NCI-H1417 treated with DMSO at 0.1 percent for 48 hours (cell line): ENCODE data around the gene ARID5A.

ENCODE experiments used
- DNase-seq: peaks from one replicate; lab custom pipeline; 2025; lab: John Stamatoyannopoulos, UW

The ARID5A gene

DNA sequence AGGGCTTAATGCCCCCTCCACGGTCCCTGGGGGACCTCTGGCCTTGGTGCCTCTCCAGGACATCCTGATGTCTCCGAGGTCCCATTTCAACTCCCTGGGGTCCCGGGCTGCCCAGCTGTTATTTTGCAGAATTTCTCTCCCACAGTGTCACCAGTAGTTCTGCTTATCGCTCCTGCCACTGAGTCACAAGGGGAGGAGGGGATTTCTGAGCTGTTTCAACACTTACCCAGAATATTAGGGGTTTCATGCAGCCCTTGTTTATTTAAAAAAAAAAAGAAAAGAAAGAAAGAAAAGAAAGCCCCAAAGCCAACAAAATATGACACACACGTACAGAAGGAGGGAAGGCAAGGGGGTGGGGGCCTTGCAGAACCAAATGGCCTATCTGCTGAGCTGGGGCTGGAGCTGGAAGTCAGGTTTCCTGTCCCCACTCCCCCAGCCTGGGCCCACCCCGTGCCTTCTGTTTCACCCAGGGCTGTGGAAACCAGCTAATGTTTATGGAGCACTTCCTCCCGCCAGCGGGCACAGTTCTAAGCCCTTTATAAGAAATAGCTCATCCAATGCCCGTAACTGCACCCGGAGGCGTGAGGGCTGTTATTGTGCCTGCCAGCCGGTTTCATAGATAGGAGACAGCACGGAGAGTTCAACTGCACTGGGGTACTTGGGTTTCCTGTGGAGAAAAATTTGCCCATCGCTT, 8.4 kb upstream of the ARID5A start:
- no peak for DNase-seq

DNA sequence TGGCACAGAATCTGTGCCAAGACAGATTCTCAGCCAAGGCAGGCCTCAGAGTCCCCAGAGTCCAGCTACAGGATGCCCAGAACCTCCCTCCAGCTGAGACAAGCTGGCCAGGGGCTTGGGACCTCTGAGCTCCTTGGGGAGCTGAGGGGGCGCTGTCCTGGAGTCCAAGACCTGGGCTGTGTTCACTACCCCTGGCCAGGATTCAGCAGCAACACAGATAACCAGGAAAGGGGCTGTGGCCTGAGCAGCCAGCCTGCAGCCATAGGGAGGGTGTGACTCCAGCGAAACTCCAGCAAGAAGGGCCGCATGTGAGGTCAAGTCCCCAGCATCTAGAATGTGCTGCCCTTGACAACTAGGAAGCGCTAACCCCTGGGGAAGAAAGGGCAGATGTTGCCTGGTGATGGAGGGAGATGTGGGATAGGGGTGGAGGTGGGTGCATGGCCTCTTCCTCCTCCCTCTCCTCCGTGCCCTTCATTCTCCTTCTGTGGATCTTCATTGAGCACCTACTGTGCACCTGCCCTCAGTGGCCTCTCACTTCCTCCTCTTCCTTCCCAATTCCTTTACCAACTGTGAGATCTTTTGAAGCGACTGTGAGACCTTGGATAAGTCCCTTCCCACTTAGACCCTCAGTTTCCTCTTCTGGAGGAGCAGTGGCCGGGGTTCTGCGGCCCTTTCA, 7.7 kb upstream of the ARID5A start:
- DNase-seq, result no peak

DNA sequence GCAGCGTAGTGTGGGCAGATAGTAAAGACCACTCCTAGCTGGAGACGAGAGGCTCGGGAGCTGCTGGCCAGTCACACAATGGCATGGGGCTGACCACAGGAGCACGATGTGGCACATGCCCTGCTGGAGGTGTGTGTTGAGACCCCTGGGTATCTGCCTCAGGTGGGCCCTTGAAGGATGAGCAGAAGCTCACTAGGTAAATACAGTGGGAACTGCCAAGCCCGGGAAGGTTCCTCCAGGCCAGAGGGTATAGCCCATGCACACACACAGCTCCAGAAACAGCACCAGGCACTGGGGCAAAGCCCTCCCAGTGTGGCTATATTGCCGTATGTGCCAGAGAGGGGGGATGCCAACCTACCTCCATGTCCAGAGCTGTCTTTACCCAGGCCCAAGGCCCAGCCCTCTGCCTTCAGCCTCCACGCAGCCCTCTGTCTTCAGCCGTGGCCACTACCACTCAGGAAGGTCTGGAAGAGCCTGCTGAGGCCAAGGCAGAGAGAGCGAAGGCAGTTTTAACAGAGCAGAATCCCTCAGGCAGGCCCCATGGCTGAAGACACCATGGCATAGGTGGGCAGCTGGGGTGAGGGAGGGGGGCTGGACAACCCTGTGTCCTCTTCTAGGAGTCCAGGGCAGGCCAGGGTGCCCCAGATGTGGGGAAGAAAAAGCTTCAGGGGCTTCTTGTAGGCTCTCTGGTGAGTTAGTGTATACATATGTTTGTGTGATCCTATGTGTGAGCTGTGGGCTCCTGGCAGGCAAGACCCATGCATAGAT, 7.0 kb upstream of the ARID5A start:
- DNase-seq, result no peak

DNA sequence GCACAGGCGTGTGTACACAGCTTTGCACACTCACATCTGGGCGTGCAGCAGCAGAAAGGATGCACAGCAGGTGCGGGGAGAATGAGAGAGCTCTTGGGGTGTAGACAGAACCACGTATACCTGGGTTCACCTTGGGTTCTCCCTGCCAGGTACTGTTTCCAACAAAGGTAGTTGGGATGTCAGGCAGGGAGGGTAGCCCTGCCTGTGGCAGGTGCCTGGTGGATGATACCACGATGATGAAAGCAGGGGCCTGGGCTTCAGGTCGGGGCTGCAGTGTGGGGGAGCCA, 6.5 kb upstream of the ARID5A start:
- no peak for DNase-seq

DNA sequence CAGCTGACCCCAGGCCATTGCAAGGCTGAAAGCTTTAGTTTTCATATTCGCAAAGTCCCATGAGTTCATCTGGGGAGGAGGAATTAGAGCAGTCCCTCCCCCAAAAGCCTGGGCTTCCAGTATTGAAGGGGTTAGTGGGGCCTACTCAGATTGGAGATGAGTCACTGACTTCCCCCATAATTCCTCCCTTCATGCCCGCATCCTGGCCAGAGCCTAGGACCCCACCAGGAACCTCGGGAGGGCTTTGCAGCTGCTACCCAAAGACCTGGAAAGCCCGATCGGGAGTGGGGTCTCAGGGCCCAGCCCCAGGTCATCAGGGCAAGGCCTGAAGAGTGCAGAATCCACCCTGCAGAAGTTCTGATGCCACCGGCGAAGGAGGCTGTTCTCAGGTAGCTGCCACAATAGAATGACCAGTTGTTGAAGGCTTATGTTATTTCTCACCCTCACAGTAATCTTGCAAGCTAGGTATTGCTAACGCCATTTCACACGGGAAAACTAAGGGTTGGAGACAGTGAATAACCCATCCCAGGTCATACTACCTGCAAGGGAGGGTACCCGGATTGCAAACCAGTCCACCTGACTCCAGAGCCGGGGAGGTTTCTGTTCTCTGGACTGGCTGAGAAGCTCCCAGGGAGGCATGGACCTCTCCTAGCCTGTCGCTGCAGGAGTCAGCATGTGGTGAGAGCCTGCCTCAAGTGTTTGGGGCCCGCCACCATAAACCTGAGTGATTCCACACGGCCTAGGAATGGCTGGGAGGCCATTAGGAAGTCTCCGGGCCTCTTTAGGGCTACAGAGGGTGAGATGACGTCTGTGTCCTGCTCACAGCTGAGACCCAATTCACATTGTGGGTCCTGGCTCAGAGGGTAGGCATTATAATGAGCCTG, 5.8 kb upstream of the ARID5A start:
- DNase-seq, result no peak

DNA sequence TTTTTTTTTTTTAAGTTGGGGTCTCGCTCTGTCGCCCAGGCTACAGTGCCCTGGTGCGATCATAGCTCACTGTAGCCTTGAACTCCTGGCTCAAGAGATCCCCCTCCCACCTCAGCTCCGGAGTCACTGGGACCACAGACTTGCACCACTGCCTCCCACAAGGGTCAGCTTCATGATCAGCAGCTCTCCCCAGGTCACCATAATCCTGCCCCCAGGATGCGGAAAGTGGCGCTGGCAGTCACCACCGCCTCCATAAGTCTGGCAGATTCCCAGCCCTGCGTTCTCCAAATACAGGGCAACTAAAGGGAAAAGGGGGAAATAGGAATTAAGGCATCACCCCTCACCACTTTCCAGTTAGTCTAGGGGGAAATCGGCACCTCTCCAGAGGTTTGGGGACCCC, 5.2 kb upstream of the ARID5A start:
- no peak for DNase-seq

DNA sequence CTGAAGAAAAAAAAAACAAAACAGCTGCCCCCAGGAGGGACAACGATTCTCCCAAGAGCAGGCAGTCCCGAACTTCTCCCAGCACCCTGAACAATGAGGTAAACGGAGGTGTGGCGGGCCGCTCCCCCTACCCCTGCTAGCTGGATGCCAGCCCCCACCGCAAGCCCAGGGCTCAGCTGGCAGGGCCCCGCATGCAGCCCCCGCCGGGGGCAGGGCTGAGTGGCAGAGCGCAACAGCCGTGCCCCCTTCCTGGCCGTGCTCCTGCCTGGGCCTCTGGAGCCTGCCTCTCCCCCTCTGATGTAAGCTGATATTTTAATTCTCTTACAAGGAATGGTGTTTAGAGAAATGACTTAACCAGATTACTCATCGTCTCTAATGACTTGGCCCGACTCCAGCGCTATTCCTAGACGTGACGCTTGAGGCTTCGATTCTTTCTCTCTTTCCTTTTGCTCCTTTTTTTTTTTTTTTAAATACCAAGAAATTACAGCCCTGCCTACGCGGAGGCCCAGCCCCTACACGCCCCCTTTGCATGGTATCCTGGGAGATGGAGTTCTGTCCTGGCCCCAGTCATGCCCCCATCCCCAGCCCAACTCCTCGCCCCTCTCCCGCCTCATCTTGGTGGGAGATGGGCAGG, 4.6 kb upstream of the ARID5A start:
- peak; percentile 47 for DNase-seq

DNA sequence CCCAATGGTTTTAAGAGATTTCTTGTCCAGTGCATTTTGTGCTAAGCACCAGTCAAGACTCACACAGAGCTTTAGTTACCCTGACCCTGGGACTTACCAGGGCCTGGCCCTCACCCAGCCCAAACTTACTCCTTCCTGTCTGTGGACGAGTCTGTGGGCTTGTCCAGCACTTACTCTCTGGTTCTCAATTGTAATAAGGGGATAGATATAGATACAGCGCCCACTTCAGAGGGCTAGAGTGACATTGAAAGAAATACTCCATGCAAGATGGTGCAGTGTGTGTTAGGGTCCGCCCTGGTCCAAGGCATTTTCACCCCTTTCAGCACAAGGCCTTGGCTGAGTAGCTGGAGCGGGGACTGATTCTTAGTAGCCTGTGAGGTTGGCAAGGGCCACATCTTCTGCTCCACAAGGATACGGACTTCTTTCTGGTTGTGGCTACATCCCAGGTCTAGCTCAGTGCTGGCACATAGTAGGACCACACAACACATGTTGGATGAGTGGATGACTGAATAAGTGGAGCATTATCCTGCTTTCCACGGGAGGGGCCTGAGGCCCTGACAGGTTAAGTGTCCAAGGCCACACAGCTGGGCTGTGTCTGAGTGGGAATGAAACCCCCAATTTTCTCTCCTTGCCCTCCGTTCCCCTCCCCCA, 3.8 kb upstream of the ARID5A start:
- DNase-seq, result no peak

DNA sequence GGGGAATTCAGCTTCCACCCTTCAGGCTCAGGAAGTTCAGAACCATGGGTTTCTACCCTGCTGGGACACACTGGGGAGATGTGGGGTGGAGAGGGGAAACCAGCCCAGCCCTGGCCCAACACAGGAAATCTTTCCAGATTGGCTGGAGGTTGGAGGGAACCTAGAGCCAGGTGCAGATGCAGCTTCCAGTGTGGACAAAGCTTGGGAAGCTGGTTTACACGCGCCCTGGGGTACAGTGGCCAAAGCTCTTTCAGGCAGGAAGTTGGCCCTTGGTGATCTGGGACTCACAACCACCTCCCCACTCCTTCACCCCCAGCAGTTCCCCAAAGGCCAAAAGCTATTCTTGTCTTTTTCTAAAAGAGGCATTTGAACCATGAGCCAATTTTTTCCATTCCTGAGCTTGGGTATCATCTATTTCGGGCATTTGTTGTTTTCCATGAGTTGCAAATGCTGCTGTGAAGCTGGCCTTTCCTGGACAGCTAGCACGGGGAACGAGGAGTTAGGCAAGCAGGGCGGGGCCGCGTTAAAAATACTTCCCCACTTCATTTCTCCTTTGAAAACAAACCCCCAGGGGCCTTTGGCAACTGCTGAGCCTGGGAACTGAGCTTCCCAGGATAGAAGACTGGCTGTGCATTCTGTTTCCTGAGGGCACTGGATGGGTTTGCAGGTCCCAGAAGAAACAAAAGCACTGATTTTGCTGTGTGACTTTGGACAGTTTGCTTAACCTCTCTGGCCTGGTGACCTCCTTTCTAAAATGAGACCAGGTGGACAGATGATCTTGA, 3.1 kb upstream of the ARID5A start:
- no peak for DNase-seq

DNA sequence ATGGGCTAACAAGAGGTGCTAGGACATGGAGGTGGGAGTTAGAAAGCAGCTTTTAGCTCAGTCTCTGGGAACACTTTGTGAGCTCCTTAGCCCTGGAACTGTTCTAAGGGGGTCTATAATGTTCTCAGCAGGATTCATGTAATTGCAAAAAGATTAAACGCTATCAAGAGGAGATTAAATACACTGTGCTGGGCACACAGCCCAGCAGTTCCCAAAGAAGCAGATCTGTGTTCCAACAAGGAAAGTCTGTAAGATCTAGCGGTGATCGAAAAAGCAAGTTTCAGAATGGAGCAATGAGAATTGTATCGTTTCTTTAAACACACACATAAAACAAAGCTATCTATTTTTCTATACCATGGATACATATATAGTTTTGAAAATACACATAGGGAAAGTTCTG, 2.4 kb upstream of the ARID5A start:
- no peak for DNase-seq

DNA sequence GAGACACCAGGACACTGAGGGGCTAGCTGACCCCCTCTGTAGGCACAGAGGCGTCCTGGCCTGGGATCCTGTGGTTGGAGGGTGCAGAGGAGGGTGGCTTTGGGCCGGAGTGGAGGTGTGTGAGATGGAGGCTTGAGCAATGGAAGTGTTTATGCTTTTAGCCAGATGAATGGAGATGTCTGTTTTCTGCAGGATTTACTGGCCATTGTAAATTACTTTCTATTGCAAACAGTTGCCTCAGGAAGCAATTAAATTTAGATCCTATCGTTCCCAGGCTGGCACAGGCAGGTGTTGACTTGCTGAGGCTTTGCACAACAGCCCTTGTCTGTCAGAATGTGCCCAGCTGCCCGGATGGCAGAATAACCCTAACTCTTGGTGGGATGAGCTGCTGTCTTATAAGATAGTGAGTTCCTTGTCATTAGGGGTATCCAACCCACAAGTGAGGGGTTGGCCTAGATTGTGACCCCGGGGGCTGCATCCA, 1.8 kb upstream of the ARID5A start:
- DNase-seq, result peak; percentile 2

DNA sequence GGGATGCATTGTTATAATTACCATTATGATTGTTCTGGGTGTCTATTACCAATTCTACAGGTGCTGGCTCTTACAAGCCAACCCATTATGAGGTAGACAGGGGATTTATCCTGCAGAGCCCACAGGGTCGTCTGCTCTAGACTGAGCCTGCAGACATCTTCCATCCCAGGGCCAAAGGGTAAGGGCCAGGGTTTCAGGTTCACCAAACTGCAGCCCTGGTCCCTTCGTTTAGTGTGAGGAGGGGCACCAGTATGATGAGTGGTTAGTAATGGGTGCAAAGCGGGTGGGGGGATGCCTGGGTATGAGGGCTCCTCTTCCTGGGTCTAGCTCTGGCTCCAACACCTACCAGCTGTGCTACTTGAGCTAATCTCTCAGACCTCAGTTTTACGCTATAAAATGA, 1.2 kb upstream of the ARID5A start:
- DNase-seq, result no peak

DNA sequence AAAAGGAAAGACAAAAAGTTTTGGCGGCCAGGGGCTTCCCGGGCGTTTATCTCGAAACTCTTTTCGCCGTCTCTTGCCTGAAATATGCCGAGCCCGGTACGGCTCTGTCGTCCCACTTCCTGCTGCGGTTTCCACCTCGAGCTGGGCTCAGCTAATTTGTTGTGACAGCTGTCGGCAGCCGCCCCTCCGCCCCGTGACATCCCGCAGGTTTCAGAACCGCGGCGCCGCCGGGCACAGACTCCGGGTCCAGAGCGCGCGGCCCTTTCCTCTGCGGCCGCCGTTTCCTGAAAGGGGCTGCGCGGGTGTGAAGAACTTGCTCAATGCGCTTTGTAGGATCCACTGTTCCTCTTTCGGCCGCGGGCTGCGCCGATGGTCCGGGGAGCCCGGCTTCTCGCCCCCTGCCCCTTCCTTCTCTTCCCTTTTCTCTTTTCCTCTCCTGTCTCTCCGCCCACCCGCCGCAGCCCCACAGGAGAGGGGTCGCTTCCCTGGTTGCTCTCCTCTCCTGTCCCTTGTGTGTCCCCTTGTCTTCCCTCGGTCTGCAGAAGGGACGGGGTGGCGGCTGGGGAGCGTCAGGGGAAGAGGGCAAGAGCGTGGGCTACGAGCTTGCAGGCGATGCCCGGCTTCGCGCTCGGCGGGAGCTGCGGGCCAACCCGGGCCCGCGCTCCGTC, 648 bp downstream of the ARID5A start:
- no peak for DNase-seq

DNA sequence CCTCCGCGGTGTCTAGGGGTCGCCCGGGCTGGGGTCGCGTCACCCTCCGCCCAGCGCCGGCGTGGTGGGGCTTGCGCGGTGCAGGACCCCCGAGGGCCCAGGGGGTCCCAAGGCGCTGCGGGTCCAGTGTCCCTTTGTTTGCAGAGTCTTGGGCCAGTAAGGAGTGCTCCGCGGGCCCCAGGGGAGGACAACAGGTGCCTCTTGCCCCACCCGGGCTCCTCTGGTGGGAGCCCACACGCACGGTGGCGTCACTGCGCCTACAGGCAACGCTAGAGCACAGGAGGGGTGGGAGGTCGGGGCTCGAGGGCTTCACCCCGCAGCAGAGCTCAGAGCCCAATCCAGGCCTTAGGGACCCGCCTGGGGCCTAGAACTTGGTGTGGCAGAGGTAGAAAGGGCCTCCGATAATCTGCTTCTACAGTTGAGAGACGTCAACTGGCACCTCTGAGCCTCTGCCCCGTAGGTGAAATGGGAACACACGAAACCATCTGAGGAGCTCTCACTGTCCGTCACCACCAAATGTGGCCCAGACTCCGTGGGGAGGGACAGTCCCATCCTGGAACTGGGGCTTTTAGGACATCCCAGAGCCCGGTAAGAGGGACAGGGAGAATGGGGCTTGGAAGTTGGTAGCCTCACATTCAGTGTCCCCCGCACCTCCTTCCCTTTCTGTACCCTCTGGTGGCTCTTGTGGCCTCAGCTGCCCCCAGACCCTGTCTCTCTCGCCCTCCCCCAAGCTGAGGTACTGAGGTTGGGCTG, 1.4 kb downstream of the ARID5A start:
- DNase-seq, result no peak

DNA sequence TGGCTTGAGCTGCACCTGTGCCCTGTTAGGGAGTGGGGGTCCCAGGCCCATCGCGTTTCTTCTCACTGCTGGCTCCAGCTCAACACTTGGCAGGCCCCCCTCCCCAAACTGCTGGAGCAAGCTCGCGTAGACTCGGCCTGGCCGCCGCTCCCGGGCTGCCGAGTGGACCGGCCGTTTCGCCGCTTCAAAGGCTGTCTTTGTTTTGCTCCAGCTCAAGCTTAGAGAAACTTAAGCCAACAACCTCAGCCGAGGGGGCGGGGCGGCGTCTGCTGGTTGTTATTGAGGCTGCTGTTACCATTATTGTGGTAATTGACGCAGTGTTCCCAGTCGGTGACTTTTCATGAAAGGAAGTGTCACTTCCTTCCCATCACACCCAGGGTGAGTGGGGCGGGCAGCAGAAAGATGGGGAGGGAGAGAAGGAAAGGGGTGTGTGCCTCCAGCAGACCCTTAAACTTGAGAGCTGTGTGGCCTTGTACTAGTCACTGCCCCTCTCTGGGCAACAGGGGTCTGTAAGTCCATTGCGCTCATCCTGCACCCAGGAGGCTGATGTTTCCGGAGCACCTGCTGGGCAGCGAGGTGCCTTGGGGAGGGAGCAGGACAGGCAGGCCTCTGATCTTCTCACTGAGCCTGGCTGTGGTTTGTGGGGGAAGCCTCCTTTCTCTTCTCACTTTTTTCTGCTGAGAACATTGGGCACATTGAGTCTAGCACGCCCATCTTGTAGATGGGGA, 2.1 kb downstream of the ARID5A start:
- no peak for DNase-seq

DNA sequence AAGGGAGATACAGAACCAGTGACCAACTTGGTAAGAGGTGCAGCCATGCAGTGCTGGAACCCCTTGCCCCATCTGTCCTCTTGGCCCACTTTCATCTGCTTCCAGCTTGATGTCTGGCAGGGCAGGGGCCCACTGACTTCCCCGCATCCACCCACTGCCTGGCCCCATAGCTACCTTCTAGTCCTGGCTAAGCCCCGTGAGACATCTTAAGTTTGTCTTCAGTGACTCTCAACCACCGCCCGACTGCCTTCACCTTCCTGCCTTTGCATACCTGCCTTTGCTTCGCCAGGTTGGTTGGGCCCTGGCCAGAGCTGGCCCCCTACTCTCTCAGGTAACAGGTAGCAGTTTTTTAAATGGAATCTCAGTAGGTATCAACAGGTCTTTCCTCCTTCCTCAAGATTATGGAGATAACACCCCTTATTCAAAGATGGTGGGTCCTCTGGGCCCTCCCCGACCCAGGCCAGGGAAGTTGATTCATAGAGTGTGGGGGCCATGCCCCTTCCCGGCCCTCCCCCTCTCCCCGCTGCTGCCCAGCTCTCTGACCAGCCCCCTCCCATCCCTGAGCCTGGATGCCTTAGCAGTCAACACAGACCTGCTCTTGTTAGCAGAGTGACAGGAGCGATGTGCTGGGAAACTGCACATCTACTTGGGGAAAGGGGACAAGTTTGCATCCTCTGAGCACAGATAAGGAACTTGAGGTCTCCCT, 2.8 kb downstream of the ARID5A start:
- DNase-seq, result no peak

DNA sequence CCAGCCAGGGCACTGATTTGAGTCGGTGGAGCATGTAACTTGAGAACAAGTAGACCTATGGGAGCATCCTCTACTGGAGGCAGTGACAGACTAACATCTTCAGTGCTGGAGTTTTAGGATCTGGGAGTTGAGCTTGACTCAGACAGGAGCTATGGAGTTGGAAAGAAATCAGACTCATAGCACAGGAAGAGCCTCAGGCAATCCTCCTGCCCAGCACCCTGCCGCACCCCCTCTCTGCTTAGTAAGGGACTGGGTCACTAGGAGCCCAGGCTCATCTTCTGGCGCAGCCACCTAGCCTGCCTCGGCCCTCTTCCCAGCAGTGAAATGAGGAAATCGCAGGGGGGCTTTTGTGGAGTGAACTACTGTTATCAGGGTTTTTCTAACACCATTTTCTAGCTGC, 3.6 kb downstream of the ARID5A start:
- no peak for DNase-seq
